ENCODE data around the gene NUDT6.

The NUDT6 gene

GRCh38 chr4:122921971-122922876, at the start of gene NUDT6:
Gene NUDT6, minus strand, starts transcription at chr4:122922597. Its CDS starts 25 bp downstream, at chr4:122922572.
- TF ChIP-seq CTCF (IDR thresholded peaks at IDR 0.05) = no peak
- TF ChIP-seq ZFX (IDR thresholded peaks at IDR 0.05; ENCODE audit: borderline replicate concordance) = no peak
- H3K27ac ChIP-seq = peak within 1 kb of the TSS; percentile 78

GRCh38 chr4:122968227-122968812, 45.9 kb upstream of the NUDT6 start:
- H3K27ac ChIP-seq = no peak overlapping the region
- TF ChIP-seq ZFX (IDR thresholded peaks at IDR 0.05; ENCODE audit: borderline replicate concordance) = no peak

GRCh38 chr4:122967231-122967630, 44.8 kb upstream of the NUDT6 start:
- TF ChIP-seq CTCF (IDR thresholded peaks at IDR 0.05) = no peak
- no peak for TF ChIP-seq ZFX (IDR thresholded peaks at IDR 0.05; ENCODE audit: borderline replicate concordance)
- H3K27ac ChIP-seq = no peak overlapping the region

GRCh38 chr4:122966201-122966600, 43.8 kb upstream of the NUDT6 start:
- TF ChIP-seq ZFX (IDR thresholded peaks at IDR 0.05; ENCODE audit: borderline replicate concordance) (no peak), CTCF (IDR thresholded peaks at IDR 0.05) (no peak)
- H3K27ac ChIP-seq = no peak overlapping the region

GRCh38 chr4:122963216-122963615, 40.8 kb upstream of the NUDT6 start:
- no peak overlapping the region for H3K27ac ChIP-seq

GRCh38 chr4:122960611-122961000, 38.2 kb upstream of the NUDT6 start:
- no peak overlapping the region for H3K27ac ChIP-seq
- TF ChIP-seq ZFX (IDR thresholded peaks at IDR 0.05; ENCODE audit: borderline replicate concordance) (no peak), CTCF (IDR thresholded peaks at IDR 0.05) (no peak)

More at GRCh38 chr4:122963216-122963615, 40.8 kb upstream of the NUDT6 start:
- TF ChIP-seq CTCF (IDR thresholded peaks at IDR 0.05) (no peak), ZFX (IDR thresholded peaks at IDR 0.05; ENCODE audit: borderline replicate concordance) (no peak)

- no peak for TF ChIP-seq ZFX (IDR thresholded peaks at IDR 0.05; ENCODE audit: borderline replicate concordance)
- TF ChIP-seq CTCF (IDR thresholded peaks at IDR 0.05) = no peak
Measured at GRCh38 chr4:122959981-122960610, 37.7 kb upstream of the NUDT6 start.

More at GRCh38 chr4:122959981-122960610, 37.7 kb upstream of the NUDT6 start:
- H3K27ac ChIP-seq = no peak overlapping the region
